CD4-positive, alpha-beta memory T cell (primary cell): ENCODE results near the gene ARHGAP22. TPM values are rescaled to one million over a fixed set of nuclear protein-coding genes. Genes with fewer than 3 reads are reported as not detected.

Experiments used
- CTCF ChIA-PET: fragments of 350-600 bp; sonication (Branson Sonifier 250); formaldehyde crosslinking; loops from one replicate; lab custom pipeline; 2021; ENCODE audit warnings: inconsistent platforms; ENCODE audit not compliant: partially characterized antibody; lab: Charles Lee
- POLR2A ChIA-PET: fragments of 350-600 bp; sonication (Branson Sonifier 250); formaldehyde crosslinking; loops from one replicate; lab custom pipeline; 2021; ENCODE audit not compliant: partially characterized antibody; lab: Charles Lee
- DNase-seq, 5 donors: peaks; one replicate each; pipeline versions ENCODE4 v3.0.0 to v3.0.0-alpha.2; 2020 to 2022; ENCODE audit warnings: mixed read lengths in 1 of 5
- H3K27ac ChIP-seq: one replicate; pipeline ENCODE4 v1.7.0; 2013; ENCODE audit warnings: low read depth, low read length
- H3K27me3 ChIP-seq: 2 replicates; pipeline ENCODE4 v1.7.0; 2013; ENCODE audit warnings: mild to moderate bottlenecking, low read length, moderate library complexity; ENCODE audit not compliant: insufficient read depth
- H3K36me3 ChIP-seq: 2 replicates; pipeline ENCODE4 v1.7.0; 2013; ENCODE audit warnings: mild to moderate bottlenecking, low read length, moderate library complexity; ENCODE audit not compliant: insufficient read depth
- H3K4me1 ChIP-seq: 2 replicates; pipeline ENCODE4 v1.7.0; 2013; ENCODE audit warnings: mild to moderate bottlenecking, low read length, moderate library complexity; ENCODE audit not compliant: insufficient read depth
- H3K4me3 ChIP-seq, 2 donors: one replicate each; pipeline ENCODE4 v1.7.0; 2013; ENCODE audit warnings: low read length in 2 of 2, mild to moderate bottlenecking in 1 of 2
- H3K9me3 ChIP-seq, 2 donors: one replicate each; pipeline ENCODE4 v1.7.0; 2013; ENCODE audit warnings: low read length in 2 of 2, control low read depth in 1 of 2; ENCODE audit not compliant: control insufficient read depth in 1 of 2
- H3K27ac Mint-ChIP-seq, 7 donors: one replicate each; pipeline ENCODE4 v1.8.0; 2020 to 2021; ENCODE audit warnings: mixed read lengths in 7 of 7, mild to moderate bottlenecking in 6 of 7, inconsistent platforms in 3 of 7, moderate library complexity in 3 of 7
- H3K27me3 Mint-ChIP-seq, 2 donors: one replicate each; pipeline ENCODE4 v1.8.0; 2020 to 2021; ENCODE audit warnings: mixed read lengths in 2 of 2
- H3K36me3 Mint-ChIP-seq, 2 donors: one replicate each; pipeline ENCODE4 v1.8.0; 2020 to 2021; ENCODE audit warnings: mixed read lengths in 2 of 2, inconsistent platforms in 1 of 2, mild to moderate bottlenecking in 1 of 2
- H3K4me1 Mint-ChIP-seq, 4 donors: one replicate each; pipeline ENCODE4 v1.8.0; 2020 to 2021; ENCODE audit warnings: mixed read lengths in 4 of 4, mild to moderate bottlenecking in 1 of 4
- H3K4me3 Mint-ChIP-seq, 8 donors: one replicate each; pipeline ENCODE4 v1.8.0; 2020 to 2021; ENCODE audit warnings: mixed read lengths in 8 of 8, mild to moderate bottlenecking in 7 of 8, moderate library complexity in 6 of 8, inconsistent platforms in 3 of 8
- H3K9me3 Mint-ChIP-seq, 8 donors: one replicate each; pipeline ENCODE4 v1.8.0; 2020 to 2021; ENCODE audit warnings: mixed read lengths in 8 of 8, mild to moderate bottlenecking in 5 of 8, inconsistent platforms in 3 of 8, moderate library complexity in 1 of 8
- intact Hi-C: fragments of 100-400 bp; cut with micrococcal nuclease; formaldehyde crosslinking; loops from one replicate; pipeline ENCODE4 v1.15.1; 2023
- polyA plus RNA-seq, 2 donors: library from polyadenylated mRNA; unstranded; fragments of 300-500 nt; fragmentation: Illumina TruSeq; gene quantifications; one replicate each; pipeline ENCODE4 v1.2.3, GENCODE V29; 2021
- total RNA-seq, 2 experiments: library from RNA; stranded (reverse); gene quantifications; one replicate each; pipeline ENCODE4 v1.2.3, GENCODE V29; 2021

Gene ARHGAP22
- total and polyA plus RNA-seq, 4 experiments from 2014 or later = 0.20 to 0.83 TPM; not detected in 2

DNA sequence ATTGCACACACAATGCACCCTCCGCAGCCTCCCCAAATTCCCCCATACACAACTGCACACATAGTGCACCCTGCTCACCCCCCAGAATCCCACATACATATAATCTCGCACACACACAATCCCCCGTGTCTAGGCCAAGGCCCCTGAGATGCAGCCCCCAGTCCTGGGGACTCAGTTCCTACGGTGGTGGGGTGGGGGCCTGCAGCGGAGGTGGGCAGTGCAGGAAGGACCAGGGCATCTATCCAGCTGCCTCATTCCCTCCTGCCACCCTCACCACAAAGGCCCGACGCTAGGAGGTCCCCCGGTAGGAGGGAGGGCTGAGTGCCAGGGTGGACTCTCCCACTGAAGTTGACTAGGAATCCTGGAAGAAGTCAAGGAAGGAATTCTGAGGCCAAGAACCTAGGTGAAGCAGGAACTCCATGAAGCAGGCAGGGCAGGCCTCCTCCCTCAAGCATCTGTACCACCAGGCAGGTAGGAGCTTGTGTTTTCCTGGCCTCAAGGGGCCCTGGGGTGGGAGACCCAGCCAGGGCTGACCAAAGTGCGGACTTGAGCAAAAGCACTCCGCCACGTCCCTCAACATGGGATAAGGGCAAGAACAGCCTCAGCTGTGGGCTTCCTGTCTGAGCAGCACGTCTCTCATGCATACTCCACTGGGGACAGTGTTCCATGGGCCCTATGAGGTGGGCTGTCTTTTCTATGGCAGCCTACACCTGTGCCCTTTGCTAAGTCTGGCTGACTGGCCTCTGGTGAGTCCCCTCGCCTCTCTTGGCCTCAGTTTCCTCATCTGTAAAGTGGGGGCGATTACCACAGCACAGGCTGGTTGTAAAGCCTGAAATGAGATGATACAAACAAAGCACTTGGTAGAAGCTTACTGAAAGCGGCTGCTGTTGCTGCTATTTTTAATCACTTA lies 152.6 kb downstream of the ARHGAP22 start:
- H3K27me3 ChIP-seq = no peaks in the 10 kb centered on the region
- H3K4me3 ChIP-seq = no peak overlapping the region
- Mint-ChIP-seq H3K4me3 (no peak overlapping the region), H3K9me3 (peaks cover 0 to 3% (median 0%) of the 10 kb centered on the region in 8 donors), H3K27ac (no peak overlapping the region), H3K27me3 (peaks cover 0 to 2% of the 10 kb centered on the region in 2 donors), H3K4me1 (no peaks in the 10 kb centered on the region), H3K36me3 (no peaks in the 10 kb centered on the region)
- DNase-seq = no peak
- intact Hi-C loops = no loop called here
- ChIA-PET POLR2A (no interaction called here), CTCF (no interaction called here)
- no peak overlapping the region for H3K27ac ChIP-seq
- H3K4me1 ChIP-seq = no peaks in the 10 kb centered on the region
- H3K9me3 ChIP-seq = no peaks in the 10 kb centered on the region
- no peaks in the 10 kb centered on the region for H3K36me3 ChIP-seq

DNA sequence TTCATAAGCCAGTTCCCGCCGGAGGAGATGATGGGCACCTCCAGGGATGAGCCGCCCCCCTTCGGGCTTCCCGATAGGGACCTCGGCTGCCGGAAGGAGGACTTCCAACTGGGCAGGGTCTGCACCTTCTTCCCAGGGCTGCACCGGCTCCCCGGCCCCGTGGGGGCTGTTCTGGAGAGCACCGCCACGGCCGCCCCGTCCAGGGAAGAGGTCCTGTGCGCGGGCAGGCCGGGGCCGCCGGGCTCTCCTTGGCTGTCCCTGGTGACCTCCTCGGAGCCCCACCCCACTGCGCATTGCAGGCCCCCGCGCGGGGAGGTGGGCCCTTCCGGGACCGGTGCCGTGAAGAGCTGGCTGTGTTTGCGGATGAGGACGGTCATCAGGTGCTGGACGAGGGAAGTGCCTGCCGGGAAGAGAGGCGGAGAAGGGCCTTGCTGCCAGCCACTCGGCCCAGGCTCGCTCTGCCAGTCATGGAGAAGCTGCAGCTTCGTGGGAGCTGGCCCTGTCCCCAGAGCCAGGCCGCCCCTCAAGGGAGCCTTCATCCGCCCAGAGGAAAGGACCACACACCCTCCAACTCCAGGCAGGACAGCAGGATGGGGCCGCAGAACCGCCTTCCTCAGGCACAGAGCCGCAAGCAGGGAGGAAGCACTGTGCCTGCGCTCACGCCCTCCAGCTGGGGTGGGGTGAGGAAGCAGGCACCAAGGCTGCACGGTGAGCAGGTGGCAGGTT lies 154.0 kb downstream of the ARHGAP22 start:
- no peak overlapping the region for H3K4me3 ChIP-seq
- H3K27me3 ChIP-seq = no peaks in the 10 kb centered on the region
- peaks cover 0 to 4% of the 10 kb centered on the region in 2 donors for H3K27me3 Mint-ChIP-seq
- intact Hi-C loops = no loop called here
- H3K4me3 Mint-ChIP-seq = no peak overlapping the region
- H3K9me3 Mint-ChIP-seq = peaks cover 0 to 3% (median 0%) of the 10 kb centered on the region in 8 donors
- no peak overlapping the region for H3K27ac Mint-ChIP-seq
- no peaks in the 10 kb centered on the region for H3K4me1 Mint-ChIP-seq
- no peaks in the 10 kb centered on the region for H3K9me3 ChIP-seq
- POLR2A ChIA-PET = no interaction called here
- CTCF ChIA-PET = no interaction called here
- no peaks in the 10 kb centered on the region for H3K4me1 ChIP-seq
- H3K36me3 ChIP-seq = no peaks in the 10 kb centered on the region
- H3K36me3 Mint-ChIP-seq = no peaks in the 10 kb centered on the region
- no peak for DNase-seq
- H3K27ac ChIP-seq = no peak overlapping the region

DNA sequence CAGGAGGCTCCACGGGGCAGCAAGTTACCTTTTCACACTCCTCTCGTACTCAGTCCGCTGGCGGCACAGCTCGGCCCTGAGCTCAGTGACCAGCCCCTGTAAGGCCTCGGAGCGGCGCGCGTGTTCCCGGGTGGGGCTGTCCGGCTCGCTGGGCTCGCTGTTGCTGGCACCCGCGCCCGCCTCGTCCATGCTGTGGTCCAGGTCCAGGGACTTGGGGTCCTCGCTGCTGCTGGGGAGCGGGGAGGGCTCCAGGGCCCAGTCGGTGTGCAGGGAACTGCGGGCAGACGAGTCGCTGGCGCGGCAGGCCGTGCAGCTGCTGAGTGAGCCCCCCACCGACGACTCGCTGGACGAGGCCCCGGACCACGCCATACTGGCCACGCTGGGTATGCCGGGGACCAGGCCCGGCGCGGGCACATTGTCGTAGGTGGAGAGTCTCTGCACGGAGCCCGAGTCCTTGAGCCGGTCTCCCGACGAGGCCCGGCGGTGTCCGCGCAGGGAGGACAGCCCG lies 154.6 kb downstream of the ARHGAP22 start:
- no peak overlapping the region for H3K27ac ChIP-seq
- H3K4me3 ChIP-seq = no peak overlapping the region
- no peaks in the 10 kb centered on the region for H3K36me3 Mint-ChIP-seq
- no peak for DNase-seq
- intact Hi-C loops = no loop called here
- no peaks in the 10 kb centered on the region for H3K36me3 ChIP-seq
- H3K4me3 Mint-ChIP-seq = no peak overlapping the region
- peaks cover 0 to 3% (median 0%) of the 10 kb centered on the region in 8 donors for H3K9me3 Mint-ChIP-seq
- peaks cover 0 to 4% of the 10 kb centered on the region in 2 donors for H3K27me3 Mint-ChIP-seq
- H3K4me1 Mint-ChIP-seq = no peaks in the 10 kb centered on the region
- H3K27me3 ChIP-seq = no peaks in the 10 kb centered on the region
- no peaks in the 10 kb centered on the region for H3K9me3 ChIP-seq
- no peaks in the 10 kb centered on the region for H3K4me1 ChIP-seq
- no peak overlapping the region for H3K27ac Mint-ChIP-seq
- CTCF ChIA-PET = no interaction called here
- POLR2A ChIA-PET = no interaction called here

DNA sequence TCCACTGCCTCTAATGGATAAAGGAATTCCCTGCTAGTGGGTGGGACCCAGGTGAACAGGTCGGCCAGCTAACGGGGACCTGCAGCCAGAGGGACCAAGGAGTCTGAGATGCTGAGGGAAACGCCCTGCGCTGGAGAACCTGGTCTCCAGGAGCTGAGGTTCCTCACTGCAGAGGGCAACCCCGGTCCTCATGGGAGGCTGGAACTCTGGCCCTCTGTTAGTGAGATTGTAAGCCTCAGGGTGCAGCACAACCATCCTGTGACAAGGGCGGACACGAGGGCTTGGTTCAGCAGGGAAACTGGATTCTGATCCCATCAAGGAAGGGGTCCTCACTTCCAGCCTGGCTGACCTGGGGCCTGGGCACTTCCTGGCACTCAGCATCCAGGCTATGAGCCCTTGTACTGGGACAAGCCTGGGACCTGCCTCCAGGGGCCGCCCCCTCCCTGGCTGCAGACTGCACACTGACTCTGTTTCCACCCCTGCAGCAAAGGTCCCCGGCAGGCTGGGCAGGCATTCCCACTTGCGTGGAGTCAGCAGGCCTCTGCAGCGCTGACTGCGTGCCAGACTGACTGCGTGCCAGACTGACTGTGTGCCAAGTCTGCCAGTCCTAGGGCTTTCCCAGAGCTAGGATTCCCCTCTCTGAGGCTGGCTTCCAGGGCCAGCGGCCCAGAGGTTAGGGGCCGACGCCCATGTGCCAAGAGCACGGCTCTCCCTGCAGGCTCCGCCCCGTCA lies 155.2 kb downstream of the ARHGAP22 start:
- H3K9me3 ChIP-seq = no peaks in the 10 kb centered on the region
- intact Hi-C loops = no loop called here
- H3K36me3 Mint-ChIP-seq = no peaks in the 10 kb centered on the region
- H3K9me3 Mint-ChIP-seq = peaks cover 0 to 3% (median 0%) of the 10 kb centered on the region in 8 donors
- H3K36me3 ChIP-seq = no peaks in the 10 kb centered on the region
- no peak for DNase-seq
- POLR2A ChIA-PET = no interaction called here
- no peak overlapping the region for H3K4me3 Mint-ChIP-seq
- no peaks in the 10 kb centered on the region for H3K4me1 Mint-ChIP-seq
- no peak overlapping the region for H3K4me3 ChIP-seq
- no peak overlapping the region for H3K27ac ChIP-seq
- H3K27me3 Mint-ChIP-seq = peaks cover 0 to 4% of the 10 kb centered on the region in 2 donors
- H3K27ac Mint-ChIP-seq = no peak overlapping the region
- CTCF ChIA-PET = no interaction called here
- no peaks in the 10 kb centered on the region for H3K27me3 ChIP-seq
- no peaks in the 10 kb centered on the region for H3K4me1 ChIP-seq

DNA sequence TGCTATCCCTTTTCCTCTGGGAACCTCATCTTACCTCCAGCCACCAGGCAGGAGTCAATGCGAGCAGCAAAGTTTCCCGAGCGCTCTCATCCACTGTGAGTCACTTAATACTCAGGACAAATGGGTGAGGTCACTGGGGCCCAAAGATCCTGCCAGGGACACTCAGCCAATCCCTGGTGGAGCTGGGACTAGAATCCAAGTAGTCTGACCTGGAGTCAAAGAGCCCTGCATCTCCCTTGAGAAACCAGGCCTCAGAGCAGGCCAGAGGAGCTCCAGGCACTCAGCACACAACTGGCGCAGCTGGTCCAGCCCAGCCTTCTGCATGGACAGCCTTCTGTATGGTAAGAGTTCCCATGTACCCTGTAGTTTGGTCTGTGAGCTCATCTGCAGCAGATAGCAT lies 156.1 kb downstream of the ARHGAP22 start:
- Histone ChIP-seq H3K36me3 (no peaks in the 10 kb centered on the region), H3K4me3 (no peak overlapping the region), H3K27me3 (no peaks in the 10 kb centered on the region), H3K27ac (no peak overlapping the region), H3K4me1 (no peaks in the 10 kb centered on the region), H3K9me3 (no peaks in the 10 kb centered on the region)
- ChIA-PET CTCF (no interaction called here), POLR2A (no interaction called here)
- Mint-ChIP-seq H3K9me3 (peaks cover 0 to 3% (median 0%) of the 10 kb centered on the region in 8 donors), H3K4me1 (no peaks in the 10 kb centered on the region), H3K4me3 (no peak overlapping the region), H3K36me3 (no peaks in the 10 kb centered on the region), H3K27me3 (peaks cover 0 to 2% of the 10 kb centered on the region in 2 donors), H3K27ac (no peak overlapping the region)
- DNase-seq = no peak
- intact Hi-C loops = no loop called here

DNA sequence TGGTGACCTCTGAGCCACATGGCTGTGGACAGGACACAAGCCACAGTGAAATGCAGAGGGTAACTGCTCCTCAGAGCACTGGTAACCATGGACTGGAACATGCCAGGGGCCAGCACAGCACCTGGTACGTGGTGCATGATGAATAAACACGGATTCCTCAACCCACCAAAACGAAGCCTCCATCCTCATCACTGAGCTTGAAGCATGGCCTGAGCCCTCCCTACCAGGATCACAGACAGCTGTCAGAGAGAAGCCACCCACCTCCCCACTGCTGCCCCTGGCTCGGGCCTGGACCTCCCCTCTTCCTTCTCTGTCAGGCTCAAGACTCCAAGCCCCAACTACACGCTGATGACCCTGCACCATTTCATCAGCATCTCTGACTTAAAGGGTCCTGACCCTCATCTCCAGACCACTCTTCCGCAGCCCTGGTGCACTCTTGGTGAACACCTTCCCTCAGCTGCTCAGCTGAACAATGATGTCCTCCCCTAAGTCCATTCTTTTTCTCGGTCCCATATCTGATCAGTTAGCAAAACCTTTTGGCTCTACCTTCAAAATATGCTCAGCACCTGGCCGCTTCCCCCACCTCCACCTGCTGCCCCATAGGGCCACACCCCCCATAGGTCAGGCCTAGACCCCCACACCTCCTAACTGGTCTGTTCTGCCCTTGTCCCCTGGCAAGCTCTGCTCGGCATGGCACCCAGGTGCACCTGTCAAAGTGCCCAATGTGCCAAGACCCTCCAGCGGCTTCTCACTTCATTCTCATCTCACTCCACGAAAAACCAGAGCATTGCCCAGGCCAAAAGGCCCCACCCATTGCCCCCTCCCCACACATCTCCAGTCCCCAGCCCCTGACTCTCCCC lies 157.3 kb downstream of the ARHGAP22 start:
- Mint-ChIP-seq H3K9me3 (no peaks in the 10 kb centered on the region), H3K27me3 (peaks cover 0 to 2% of the 10 kb centered on the region in 2 donors), H3K4me3 (no peak overlapping the region), H3K36me3 (no peaks in the 10 kb centered on the region), H3K4me1 (no peaks in the 10 kb centered on the region), H3K27ac (no peak overlapping the region)
- H3K4me1 ChIP-seq = no peaks in the 10 kb centered on the region
- DNase-seq = no peak
- ChIA-PET POLR2A (no interaction called here), CTCF (no interaction called here)
- H3K27ac ChIP-seq = no peak overlapping the region
- H3K36me3 ChIP-seq = no peaks in the 10 kb centered on the region
- H3K9me3 ChIP-seq = no peaks in the 10 kb centered on the region
- no peaks in the 10 kb centered on the region for H3K27me3 ChIP-seq
- no peak overlapping the region for H3K4me3 ChIP-seq
- intact Hi-C loops = no loop called here
